HEK293T (cell line): ENCODE measurements around the gene CES1.
"Not testable (repeated sequence)": the region's sequence is repeated elsewhere in the genome, so short reads cannot be mapped to it uniquely, and the experiment has no call there.

Experiments
- BHLHE40 ChIP-seq: fragments of 450-650 bp; IDR thresholded peaks from 2 replicates; pipeline ENCODE4 v1.6.1; 2016; ENCODE audit warnings: mild to moderate bottlenecking, moderate library complexity, borderline replicate concordance
- CTBP1 ChIP-seq: fragments of 450-650 bp; IDR thresholded peaks from 2 replicates; pipeline ENCODE4 v1.6.1; 2016; ENCODE audit warnings: borderline replicate concordance
- ELF4 ChIP-seq: fragments of 450-650 bp; IDR thresholded peaks from 2 replicates; pipeline ENCODE4 v1.6.1; 2017; ENCODE audit warnings: antibody characterized with exemption
- FOXA1 ChIP-seq: fragments of 450-650 bp; IDR thresholded peaks from 2 replicates; pipeline ENCODE4 v1.6.1; 2016; ENCODE audit warnings: mild to moderate bottlenecking
- FOXK2 ChIP-seq: fragments of 450-650 bp; IDR thresholded peaks from 2 replicates; pipeline ENCODE4 v1.6.1; 2016; ENCODE audit warnings: mild to moderate bottlenecking
- FOXM1 ChIP-seq: fragments of 450-650 bp; IDR thresholded peaks from 2 replicates; pipeline ENCODE4 v1.6.1; 2017; ENCODE audit warnings: mild to moderate bottlenecking, borderline replicate concordance
- HDGF ChIP-seq: fragments of 450-650 bp; IDR thresholded peaks from 2 replicates; pipeline ENCODE4 v1.6.1; 2017; ENCODE audit warnings: antibody characterized with exemption, borderline replicate concordance
- LEF1 ChIP-seq: fragments of 450-650 bp; IDR thresholded peaks from 2 replicates; pipeline ENCODE4 v1.6.1; 2017; ENCODE audit warnings: mild to moderate bottlenecking, borderline replicate concordance
- PKNOX1 ChIP-seq: fragments of 450-650 bp; IDR thresholded peaks from 2 replicates; pipeline ENCODE4 v1.6.1; 2016
- SP1 ChIP-seq: fragments of 450-650 bp; IDR thresholded peaks from 2 replicates; pipeline ENCODE4 v1.6.1; 2017
- ZNF384 ChIP-seq: fragments of 450-650 bp; IDR thresholded peaks from 2 replicates; pipeline ENCODE4 v1.6.1; 2016

- not testable (repeated sequence) for TF ChIP-seq FOXM1, ELF4, ZNF384, PKNOX1, CTBP1, BHLHE40, FOXA1, FOXK2, LEF1, HDGF, SP1
Measured at GRCh38 chr16:55814174-55814573, 18.7 kb downstream of the CES1 start.
